ENCODE measurements around the gene EFCC1. TPM values are rescaled to one million over a fixed set of nuclear protein-coding genes. Genes with fewer than 3 reads are reported as not detected.

Gene EFCC1
- total RNA-seq, 2 experiments from 2014 or later, result 0.16 to 0.38 TPM

- Mint-ChIP-seq H3K36me3 (ENCODE audit: low read depth) (no peaks in the 10 kb centered on the region), H3K27ac (no peak overlapping the region), H3K9me3 (no peaks in the 10 kb centered on the region), H3K4me3 (no peak overlapping the region), H3K4me1 (ENCODE audit: low read depth) (peaks cover 12% of the 10 kb centered on the region), H3K27me3 (no peaks in the 10 kb centered on the region)
- ATAC-seq (no peak), DNase-seq (no peak)
- intact Hi-C loops (cut with micrococcal nuclease), result no loop called here
- CTCF ChIA-PET, result interaction anchor here (1.2 kb wide), 1 partner anchor 20 kb away, joined by 3 read pairs; no protein-coding TSS in a partner anchor
- POLR2A ChIA-PET, result interaction anchor here (1.5 kb wide), 1 partner anchor 17 kb away, joined by 3 read pairs; no protein-coding TSS in a partner anchor
- no peak for TF ChIP-seq CTCF (IDR thresholded peaks at IDR 0.05)
Observed at GRCh38 chr3:129033633-129034321, 32.7 kb downstream of the EFCC1 start.

GRCh38 chr3:129034642-129035041 lies 33.5 kb downstream of the EFCC1 start:
- Mint-ChIP-seq H3K36me3 (ENCODE audit: low read depth) (no peaks in the 10 kb centered on the region), H3K27me3 (no peaks in the 10 kb centered on the region), H3K4me1 (ENCODE audit: low read depth) (peaks cover 12% of the 10 kb centered on the region), H3K4me3 (no peak overlapping the region), H3K27ac (no peak overlapping the region), H3K9me3 (no peaks in the 10 kb centered on the region)
- ATAC-seq (peak; percentile 55), DNase-seq (no peak)
- POLR2A ChIA-PET, result interaction anchor here (1.0 kb wide), 1 partner anchor 18 kb away, joined by 4 read pairs; no protein-coding TSS in a partner anchor
- CTCF ChIA-PET, result interaction anchor here (1.2 kb wide), 1 partner anchor 19 kb away, joined by 3 read pairs; no protein-coding TSS in a partner anchor
- TF ChIP-seq CTCF (IDR thresholded peaks at IDR 0.05), result no peak
- intact Hi-C loops (cut with micrococcal nuclease), result no loop called here

GRCh38 chr3:129035360-129036221 lies 34.5 kb downstream of the EFCC1 start:
- Mint-ChIP-seq H3K27ac (no peak overlapping the region), H3K4me1 (ENCODE audit: low read depth) (peaks cover 15% of the 10 kb centered on the region), H3K36me3 (ENCODE audit: low read depth) (no peaks in the 10 kb centered on the region), H3K4me3 (no peak overlapping the region), H3K9me3 (no peaks in the 10 kb centered on the region), H3K27me3 (peaks cover 4% of the 10 kb centered on the region)
- ATAC-seq (peak; percentile 32), DNase-seq (no peak)
- TF ChIP-seq CTCF (IDR thresholded peaks at IDR 0.05), result no peak
- intact Hi-C loops (cut with micrococcal nuclease), result no loop called here
- CTCF ChIA-PET, result interaction anchor here (0.7 to 4.1 kb wide), 5 partner anchors 8 to 65 kb away, joined by 3 to 17 read pairs (median 10); no protein-coding TSS in a partner anchor
- POLR2A ChIA-PET, result interaction anchor here (1.0 kb wide), 1 partner anchor 19 kb away, joined by 4 read pairs; no protein-coding TSS in a partner anchor

GRCh38 chr3:129036222-129037092 lies 35.4 kb downstream of the EFCC1 start:
- no peak for TF ChIP-seq CTCF (IDR thresholded peaks at IDR 0.05)
- Mint-ChIP-seq H3K27ac (no peak overlapping the region), H3K27me3 (peaks cover 4% of the 10 kb centered on the region), H3K4me1 (ENCODE audit: low read depth) (peaks cover 15% of the 10 kb centered on the region), H3K4me3 (no peak overlapping the region), H3K36me3 (ENCODE audit: low read depth) (no peaks in the 10 kb centered on the region), H3K9me3 (no peaks in the 10 kb centered on the region)
- intact Hi-C loops (cut with micrococcal nuclease), result no loop called here
- CTCF ChIA-PET, result interaction anchor here (0.7 to 4.1 kb wide), 8 partner anchors 9 to 209 kb away, joined by 3 to 17 read pairs (median 6); no protein-coding TSS in a partner anchor
- POLR2A ChIA-PET, result interaction anchor here (0.8 to 1.9 kb wide), 2 partner anchors 10 kb away, joined by 3 to 7 read pairs; no protein-coding TSS in a partner anchor
- no peak for DNase-seq
- no peak for ATAC-seq

Measured in activated CD8-positive, alpha-beta T cell treated with anti-CD3 and anti-CD28 coated beads for 36 hours (primary cell).